Measurements from ENCODE around the gene PER3. TPM values are rescaled to one million over a fixed set of nuclear protein-coding genes. Genes with fewer than 3 reads are reported as not detected.

Gene PER3
- total and polyA plus RNA-seq, 2 of the 13 experiments (the other 11 are each of a cell fraction or from before 2014, with no cell fraction given) = 3.0 to 6.0 TPM

DNA sequence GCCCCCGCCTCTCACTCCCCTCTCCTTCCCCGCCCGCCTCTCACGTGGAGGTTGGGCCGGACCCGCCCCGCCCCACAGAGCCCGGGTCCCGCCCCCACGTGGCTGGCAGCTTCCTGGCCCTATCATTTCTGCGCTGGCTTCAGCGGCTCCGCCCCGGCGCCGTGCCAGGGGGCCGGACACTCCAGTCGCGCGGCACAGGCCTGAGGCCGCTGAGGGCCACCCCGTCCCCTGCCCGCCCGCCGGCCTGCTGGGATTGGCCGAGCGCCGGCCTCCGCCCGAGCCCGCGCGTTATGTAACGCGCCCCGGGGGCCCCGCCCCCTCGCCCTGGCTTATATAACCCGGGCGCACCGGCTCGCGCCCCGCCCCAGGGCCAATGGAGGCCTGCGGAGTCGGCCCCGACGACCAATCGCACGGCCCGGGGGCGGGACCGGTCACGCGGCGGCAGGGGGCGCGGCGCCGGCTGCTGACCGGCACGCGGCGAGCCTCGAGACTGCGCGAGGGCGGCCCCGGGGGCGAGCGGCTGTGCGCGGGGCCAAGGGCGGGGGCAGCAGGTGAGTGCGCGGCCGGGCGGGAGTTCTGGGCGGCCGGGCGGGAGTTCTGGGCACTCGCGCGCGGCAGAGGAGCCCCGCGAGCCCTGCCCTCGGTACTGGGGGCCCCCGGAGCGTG, at the start of gene PER3 (continued):
- TF ChIP-seq, protein P1, sequence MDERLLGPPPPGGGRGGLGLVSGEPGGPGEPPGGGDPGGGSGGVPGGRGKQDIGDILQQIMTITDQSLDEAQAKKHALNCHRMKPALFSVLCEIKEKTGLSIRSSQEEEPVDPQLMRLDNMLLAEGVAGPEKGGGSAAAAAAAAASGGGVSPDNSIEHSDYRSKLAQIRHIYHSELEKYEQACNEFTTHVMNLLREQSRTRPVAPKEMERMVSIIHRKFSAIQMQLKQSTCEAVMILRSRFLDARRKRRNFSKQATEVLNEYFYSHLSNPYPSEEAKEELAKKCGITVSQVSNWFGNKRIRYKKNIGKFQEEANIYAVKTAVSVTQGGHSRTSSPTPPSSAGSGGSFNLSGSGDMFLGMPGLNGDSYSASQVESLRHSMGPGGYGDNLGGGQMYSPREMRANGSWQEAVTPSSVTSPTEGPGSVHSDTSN (CRISPR knock-in tag; IDR thresholded peaks at IDR 0.05) = peak; percentile 86
- no peak for TF ChIP-seq ZNF235 (CRISPR knock-in tag; IDR thresholded peaks at IDR 0.05; ENCODE audit: borderline replicate concordance)
- no peak for TF ChIP-seq ZNF430 (CRISPR knock-in tag; IDR thresholded peaks at IDR 0.05)
- TF ChIP-seq, protein P2, sequence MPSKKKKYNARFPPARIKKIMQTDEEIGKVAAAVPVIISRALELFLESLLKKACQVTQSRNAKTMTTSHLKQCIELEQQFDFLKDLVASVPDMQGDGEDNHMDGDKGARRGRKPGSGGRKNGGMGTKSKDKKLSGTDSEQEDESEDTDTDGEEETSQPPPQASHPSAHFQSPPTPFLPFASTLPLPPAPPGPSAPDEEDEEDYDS (CRISPR knock-in tag; IDR thresholded peaks at IDR 0.05) = peak; percentile 69
- TF ChIP-seq, protein P3, sequence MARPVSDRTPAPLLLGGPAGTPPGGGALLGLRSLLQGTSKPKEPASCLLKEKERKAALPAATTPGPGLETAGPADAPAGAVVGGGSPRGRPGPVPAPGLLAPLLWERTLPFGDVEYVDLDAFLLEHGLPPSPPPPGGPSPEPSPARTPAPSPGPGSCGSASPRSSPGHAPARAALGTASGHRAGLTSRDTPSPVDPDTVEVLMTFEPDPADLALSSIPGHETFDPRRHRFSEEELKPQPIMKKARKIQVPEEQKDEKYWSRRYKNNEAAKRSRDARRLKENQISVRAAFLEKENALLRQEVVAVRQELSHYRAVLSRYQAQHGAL (CRISPR knock-in tag; IDR thresholded peaks at IDR 0.05; ENCODE audit: not compliant biosample characterization) = no peak
- TF ChIP-seq HHEX (CRISPR knock-in tag; IDR thresholded peaks at IDR 0.05) = no peak
- TF ChIP-seq ZNF180 (CRISPR knock-in tag; IDR thresholded peaks at IDR 0.05; ENCODE audit: borderline replicate concordance, low read depth) = no peak
- TF ChIP-seq, protein P4, sequence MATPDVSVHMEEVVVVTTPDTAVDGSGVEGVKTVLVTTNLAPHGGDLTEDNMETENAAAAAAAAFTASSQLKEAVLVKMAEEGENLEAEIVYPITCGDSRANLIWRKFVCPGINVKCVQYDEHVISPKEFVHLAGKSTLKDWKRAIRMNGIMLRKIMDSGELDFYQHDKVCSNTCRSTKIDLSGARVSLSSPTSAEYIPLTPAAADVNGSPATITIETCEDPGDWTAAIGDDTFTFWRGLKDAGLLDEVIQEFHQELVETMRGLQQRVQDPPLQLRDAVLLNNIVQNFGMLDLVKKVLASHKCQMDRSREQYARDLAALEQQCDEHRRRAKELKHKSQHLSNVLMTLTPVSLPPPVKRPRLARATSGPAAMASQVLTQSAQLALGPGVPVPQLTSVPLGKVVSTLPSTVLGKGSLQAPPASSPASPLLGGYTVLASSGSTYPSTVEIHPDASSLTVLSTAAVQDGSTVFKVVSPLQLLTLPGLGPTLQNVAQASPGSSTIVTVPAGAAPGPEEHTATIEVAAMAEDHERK (CRISPR knock-in tag; IDR thresholded peaks at IDR 0.05; ENCODE audit: low read depth) = no peak
- no peak for TF ChIP-seq CC2D1A (CRISPR knock-in tag; IDR thresholded peaks at IDR 0.05)
- TF ChIP-seq, protein P5, sequence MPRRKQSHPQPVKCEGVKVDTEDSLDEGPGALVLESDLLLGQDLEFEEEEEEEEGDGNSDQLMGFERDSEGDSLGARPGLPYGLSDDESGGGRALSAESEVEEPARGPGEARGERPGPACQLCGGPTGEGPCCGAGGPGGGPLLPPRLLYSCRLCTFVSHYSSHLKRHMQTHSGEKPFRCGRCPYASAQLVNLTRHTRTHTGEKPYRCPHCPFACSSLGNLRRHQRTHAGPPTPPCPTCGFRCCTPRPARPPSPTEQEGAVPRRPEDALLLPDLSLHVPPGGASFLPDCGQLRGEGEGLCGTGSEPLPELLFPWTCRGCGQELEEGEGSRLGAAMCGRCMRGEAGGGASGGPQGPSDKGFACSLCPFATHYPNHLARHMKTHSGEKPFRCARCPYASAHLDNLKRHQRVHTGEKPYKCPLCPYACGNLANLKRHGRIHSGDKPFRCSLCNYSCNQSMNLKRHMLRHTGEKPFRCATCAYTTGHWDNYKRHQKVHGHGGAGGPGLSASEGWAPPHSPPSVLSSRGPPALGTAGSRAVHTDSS (CRISPR knock-in tag; conservative IDR thresholded peaks at IDR 0.05) = no peak
- 0 out of 2 replicates have a peak, but pooled peaks have one; percentile 14 for TF ChIP-seq ZNF768 (CRISPR knock-in tag; IDR thresholded peaks at IDR 0.05)
- TF ChIP-seq, protein P6, sequence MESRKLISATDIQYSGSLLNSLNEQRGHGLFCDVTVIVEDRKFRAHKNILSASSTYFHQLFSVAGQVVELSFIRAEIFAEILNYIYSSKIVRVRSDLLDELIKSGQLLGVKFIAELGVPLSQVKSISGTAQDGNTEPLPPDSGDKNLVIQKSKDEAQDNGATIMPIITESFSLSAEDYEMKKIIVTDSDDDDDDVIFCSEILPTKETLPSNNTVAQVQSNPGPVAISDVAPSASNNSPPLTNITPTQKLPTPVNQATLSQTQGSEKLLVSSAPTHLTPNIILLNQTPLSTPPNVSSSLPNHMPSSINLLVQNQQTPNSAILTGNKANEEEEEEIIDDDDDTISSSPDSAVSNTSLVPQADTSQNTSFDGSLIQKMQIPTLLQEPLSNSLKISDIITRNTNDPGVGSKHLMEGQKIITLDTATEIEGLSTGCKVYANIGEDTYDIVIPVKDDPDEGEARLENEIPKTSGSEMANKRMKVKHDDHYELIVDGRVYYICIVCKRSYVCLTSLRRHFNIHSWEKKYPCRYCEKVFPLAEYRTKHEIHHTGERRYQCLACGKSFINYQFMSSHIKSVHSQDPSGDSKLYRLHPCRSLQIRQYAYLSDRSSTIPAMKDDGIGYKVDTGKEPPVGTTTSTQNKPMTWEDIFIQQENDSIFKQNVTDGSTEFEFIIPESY (CRISPR knock-in tag; IDR thresholded peaks at IDR 0.05) = peak; percentile 25; the same call in 1 of the 2 replicates
- TF ChIP-seq ZFX (CRISPR knock-in tag; IDR thresholded peaks at IDR 0.05; ENCODE audit: low read depth) = peak; percentile 43
- no peak for TF ChIP-seq POLR2A (IDR thresholded peaks at IDR 0.05; ENCODE audit: insufficient read depth in 1 of 2, low read depth in 2 of 2, low read length in 2 of 2)
- TF ChIP-seq DNMT1 (CRISPR knock-in tag; IDR thresholded peaks at IDR 0.05) = no peak
- TF ChIP-seq GFI1 (CRISPR knock-in tag; IDR thresholded peaks at IDR 0.05; ENCODE audit: borderline replicate concordance) = no peak
- TF ChIP-seq KDM5B (CRISPR knock-in tag; IDR thresholded peaks at IDR 0.05; ENCODE audit: borderline replicate concordance) = no peak
- TF ChIP-seq SP1 (IDR thresholded peaks at IDR 0.05) = no peak
- peak; percentile 78 for TF ChIP-seq SP1 (CRISPR knock-in tag; IDR thresholded peaks at IDR 0.05)
- peak; percentile 89 for TF ChIP-seq SP4 (CRISPR knock-in tag; IDR thresholded peaks at IDR 0.05)
- TF ChIP-seq, protein P7, sequence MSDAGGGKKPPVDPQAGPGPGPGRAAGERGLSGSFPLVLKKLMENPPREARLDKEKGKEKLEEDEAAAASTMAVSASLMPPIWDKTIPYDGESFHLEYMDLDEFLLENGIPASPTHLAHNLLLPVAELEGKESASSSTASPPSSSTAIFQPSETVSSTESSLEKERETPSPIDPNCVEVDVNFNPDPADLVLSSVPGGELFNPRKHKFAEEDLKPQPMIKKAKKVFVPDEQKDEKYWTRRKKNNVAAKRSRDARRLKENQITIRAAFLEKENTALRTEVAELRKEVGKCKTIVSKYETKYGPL (CRISPR knock-in tag; IDR thresholded peaks at IDR 0.05) = peak; percentile 84
- TF ChIP-seq RARA (CRISPR knock-in tag; IDR thresholded peaks at IDR 0.05) = 0 out of 2 replicates have a peak, but pooled peaks have one; percentile 23
- no peak for TF ChIP-seq ZNF703 (CRISPR knock-in tag; IDR thresholded peaks at IDR 0.05; ENCODE audit: borderline replicate concordance)
